ENCODE results near the gene RECQL. TPM values are rescaled to one million over a fixed set of nuclear protein-coding genes. Genes with fewer than 3 reads are reported as not detected.
"Not testable (repeated sequence)": the region's sequence is repeated elsewhere in the genome, so short reads cannot be mapped to it uniquely, and the experiment has no call there.

The RECQL gene
- total RNA-seq, 1 experiment from 2014 or later: 72.1 TPM

DNA sequence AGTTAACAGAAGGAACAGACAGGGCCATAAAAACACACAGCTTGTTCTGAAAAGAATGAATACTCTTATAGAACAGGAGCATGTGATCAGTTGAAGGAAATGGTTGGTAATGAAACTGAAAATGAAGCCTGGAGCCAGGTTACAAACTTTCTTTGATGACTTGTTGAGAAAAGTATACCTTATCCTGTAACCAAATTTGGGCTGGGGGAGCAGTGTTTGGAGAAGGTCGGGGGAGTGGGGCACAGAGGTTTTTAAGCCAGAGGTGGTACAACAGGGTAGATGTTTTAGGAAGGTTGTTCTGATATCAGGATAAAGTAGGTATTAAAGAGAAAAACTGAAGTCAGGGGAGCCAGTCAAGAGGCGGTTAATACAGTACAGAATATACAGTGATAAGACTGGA lies 8.3 kb upstream of the RECQL start:
- in situ Hi-C loops (cut with HindIII; ENCODE audit: low pct_unique_long_range_greater_than_20kb, low sequenced_read_pairs): no loop called here
- DNase-seq (ENCODE audit: low read depth, low spot score): peak; percentile 52

DNA sequence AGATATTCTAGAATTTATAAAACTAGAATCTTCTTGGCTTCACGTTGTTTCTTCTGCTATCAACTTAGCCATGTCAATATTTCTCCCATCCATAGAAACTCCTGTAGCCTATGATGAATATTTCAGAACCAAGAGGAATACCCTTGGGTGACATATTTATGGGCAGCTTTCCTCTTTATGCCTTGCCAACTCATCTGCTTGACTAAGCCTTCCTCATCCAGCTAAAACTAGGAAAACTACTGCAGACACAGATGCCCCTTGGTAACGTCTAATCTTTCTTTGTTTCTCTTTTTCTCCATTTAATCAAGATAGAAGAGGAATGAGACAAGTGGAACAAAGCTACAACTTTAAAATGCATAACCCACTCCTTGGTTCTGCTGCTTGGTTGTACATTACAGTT lies 6.4 kb upstream of the RECQL start:
- in situ Hi-C loops (cut with HindIII; ENCODE audit: low pct_unique_long_range_greater_than_20kb, low sequenced_read_pairs): no loop called here
- DNase-seq (ENCODE audit: low read depth, low spot score): no peak

DNA sequence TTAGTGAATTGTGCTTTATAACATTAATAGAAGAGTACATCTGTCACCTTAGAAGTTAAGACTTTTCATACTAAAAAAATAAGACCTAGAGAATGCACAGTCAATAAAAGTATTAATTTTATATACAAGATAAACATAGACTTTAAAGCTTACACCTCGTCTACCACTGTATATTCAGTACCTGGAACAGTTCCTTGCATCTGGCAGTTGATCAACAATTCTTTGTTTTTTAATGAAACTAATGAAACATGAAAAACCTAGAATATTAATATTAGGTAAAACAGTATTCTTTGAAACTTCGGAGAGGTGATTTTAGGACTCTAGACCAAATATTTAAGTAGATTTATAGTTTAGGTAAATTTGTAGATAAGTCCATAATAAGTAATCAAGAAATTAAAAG lies 4.5 kb upstream of the RECQL start:
- in situ Hi-C loops (cut with HindIII; ENCODE audit: low pct_unique_long_range_greater_than_20kb, low sequenced_read_pairs): no loop called here
- no peak for DNase-seq (ENCODE audit: low read depth, low spot score)

DNA sequence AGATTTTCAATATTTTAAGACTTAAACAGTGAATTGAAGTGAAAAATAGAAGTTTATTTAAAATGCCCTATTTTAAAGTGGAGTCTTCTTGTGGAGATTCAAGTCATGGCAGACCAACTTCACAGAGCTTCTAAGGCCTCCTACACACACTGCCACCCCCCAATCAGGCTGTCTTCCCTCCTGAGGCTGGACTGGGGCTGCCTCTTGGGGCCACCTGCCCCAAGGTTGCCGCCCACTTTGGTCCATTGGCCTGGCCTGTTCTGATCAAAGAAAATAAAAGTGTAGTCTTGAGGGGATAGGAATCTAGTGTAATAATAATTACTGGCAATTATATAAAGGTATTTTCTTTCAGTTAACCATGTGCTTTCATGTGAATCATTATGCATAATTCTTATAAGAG lies 1.4 kb upstream of the RECQL start:
- DNase-seq (ENCODE audit: low read depth, low spot score): no peak
- in situ Hi-C loops (cut with HindIII; ENCODE audit: low pct_unique_long_range_greater_than_20kb, low sequenced_read_pairs): no loop called here

DNA sequence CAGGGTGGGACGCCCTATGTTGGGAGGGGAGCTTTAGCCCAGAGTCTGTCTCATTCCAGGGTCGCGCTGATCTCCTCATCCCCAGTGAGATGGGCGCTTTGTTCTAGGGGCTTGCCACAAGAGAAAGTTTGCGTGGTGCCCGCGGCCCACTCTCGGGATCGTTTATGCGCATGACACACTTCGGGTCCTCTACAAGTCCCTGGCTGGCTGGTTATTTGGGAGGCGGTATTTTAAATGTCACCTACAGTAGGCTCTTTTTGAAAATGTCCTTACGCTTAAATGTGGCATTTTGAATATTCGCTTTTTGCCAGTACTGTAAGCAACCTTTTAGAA lies 695 bp upstream of the RECQL start:
- DNase-seq (ENCODE audit: low read depth, low spot score): peak; percentile 38
- in situ Hi-C loops (cut with HindIII; ENCODE audit: low pct_unique_long_range_greater_than_20kb, low sequenced_read_pairs): no loop called here

DNA sequence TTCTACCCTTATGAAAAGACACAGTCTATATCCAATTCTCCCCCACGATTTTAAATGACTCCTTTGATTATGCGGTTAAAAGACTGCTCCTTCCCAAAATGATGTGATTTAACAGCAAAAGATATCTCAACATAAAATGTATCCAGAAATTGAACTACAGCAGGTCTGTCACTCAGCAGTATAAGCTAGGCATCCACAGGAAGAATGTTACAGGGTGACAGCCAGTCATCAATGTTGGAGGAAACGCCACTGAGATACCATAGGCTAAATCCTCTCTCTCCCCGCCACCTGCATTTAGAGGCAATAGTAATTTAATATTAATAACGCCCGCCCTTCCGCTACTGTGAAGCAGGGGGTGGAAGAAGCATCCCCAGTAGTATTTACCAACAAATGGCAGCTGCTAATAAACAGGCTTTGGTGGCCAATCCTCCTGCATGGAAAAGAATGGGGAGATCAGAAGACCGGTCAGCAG lies 613 bp downstream of the RECQL start:
- in situ Hi-C loops (cut with HindIII; ENCODE audit: low pct_unique_long_range_greater_than_20kb, low sequenced_read_pairs): no loop called here
- no peak for DNase-seq (ENCODE audit: low read depth, low spot score)

DNA sequence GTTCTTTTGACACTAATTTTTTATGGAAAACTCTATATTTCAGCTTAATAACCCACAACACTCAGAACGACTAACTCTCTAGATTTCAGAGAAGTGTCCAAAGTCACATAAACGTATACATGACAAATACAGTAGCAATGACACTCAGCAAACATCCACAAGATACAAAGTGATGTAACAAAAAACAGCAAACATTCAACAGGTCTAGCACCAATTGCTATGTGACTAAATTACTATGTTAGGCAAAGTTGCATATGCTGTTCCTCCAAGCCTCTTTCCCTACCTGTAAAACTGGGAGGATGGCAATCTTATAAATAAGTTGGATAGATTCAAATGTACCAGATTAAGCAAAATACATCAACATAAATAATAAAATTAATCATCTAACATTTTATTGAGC lies 1.7 kb downstream of the RECQL start:
- no peak for DNase-seq (ENCODE audit: low read depth, low spot score)
- in situ Hi-C loops (cut with HindIII; ENCODE audit: low pct_unique_long_range_greater_than_20kb, low sequenced_read_pairs): no loop called here

DNA sequence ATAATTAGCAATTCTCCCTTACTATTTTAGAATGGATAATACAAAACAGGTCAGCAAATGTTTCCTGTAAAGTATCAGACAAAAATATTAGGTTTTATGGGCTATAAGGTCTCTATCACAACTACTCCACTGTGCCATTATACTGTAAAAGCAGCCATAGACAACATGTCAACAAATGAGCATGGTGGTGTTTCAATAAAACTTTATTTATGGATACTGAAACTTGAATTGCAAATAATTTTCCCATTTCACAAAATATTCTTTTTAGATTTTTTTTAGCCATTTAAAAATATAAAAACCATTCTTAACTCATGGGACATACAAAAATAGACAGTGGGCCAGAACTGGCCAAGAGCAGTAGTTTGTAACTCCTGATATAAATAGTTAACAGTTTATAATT lies 15.4 kb downstream of the RECQL start:
- in situ Hi-C loops (cut with HindIII; ENCODE audit: low pct_unique_long_range_greater_than_20kb, low sequenced_read_pairs): no loop called here
- no peak for DNase-seq (ENCODE audit: low read depth, low spot score)

DNA sequence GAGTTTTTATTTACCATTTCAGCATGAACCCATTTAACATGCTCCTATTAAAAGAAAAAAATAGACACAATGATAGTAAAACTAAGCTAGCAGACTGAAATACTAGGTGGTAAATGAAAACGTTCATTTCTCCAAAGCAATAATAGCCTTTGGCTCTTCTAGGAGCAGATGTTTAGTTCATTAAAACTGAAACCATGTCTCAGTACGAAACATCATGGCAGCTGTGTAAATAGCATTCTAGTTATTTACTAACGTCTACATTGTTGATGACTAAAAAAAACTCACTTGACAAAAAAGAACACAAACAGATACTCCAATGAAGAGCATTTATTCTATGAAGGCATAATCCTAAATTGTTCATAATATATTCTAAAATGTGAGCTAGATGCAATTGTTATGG lies 17.9 kb downstream of the RECQL start:
- no peak for DNase-seq (ENCODE audit: low read depth, low spot score)
- in situ Hi-C loops (cut with HindIII; ENCODE audit: low pct_unique_long_range_greater_than_20kb, low sequenced_read_pairs): no loop called here

DNA sequence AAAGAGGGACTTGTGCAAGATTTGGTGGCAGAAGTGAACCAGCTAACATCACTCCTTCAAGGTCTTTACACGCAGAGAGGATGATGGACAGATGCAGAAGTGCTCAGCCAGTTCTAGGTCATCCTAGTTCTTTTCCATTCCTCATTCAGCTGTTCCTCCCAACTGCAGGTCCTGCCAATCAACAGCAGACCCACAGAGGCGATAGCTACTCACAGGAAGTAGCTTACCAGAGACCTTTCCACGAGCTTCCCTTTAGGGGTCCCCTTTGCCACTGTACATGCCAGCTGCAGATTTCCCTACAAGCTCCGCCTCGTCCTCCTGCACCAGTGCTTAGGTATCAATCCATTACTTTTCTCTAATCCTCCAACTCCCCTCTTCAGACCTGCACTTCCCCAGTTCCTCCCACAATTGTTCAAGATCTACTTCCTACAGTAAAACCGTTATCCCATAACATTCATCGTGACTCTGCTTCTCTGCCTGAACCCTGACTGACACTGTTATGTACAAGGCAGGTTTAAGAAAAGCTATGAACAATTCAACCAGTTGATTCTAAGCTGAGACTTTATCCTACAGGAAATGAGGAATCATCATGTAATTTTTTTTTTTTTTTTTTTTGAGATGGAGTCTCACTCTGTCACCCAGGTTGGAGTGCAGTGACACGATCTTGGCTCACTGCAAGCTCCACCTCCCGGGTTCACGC lies 22.5 kb downstream of the RECQL start:
- no peak for DNase-seq (ENCODE audit: low read depth, low spot score)
- in situ Hi-C loops (cut with HindIII; ENCODE audit: low pct_unique_long_range_greater_than_20kb, low sequenced_read_pairs): no loop called here

DNA sequence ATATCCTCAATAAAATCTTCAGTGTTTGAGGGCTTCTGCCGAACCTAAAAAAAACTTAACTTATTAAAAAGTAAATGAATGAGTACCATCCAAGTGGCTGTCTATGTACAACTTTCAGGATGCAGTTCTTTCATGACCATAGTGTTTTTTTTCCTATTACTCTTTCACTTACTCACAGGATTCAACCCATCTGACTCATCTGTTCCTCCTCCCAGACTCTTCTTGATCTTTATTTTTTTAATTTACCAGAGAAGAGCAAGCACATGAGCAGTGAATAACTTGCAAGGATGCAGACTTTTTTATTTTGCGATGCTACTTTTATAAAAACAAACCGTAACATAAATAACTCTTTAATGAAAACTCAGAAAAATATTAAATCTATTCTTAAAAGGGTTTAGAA lies 24.5 kb downstream of the RECQL start:
- no peak for DNase-seq (ENCODE audit: low read depth, low spot score)
- in situ Hi-C loops (cut with HindIII; ENCODE audit: low pct_unique_long_range_greater_than_20kb, low sequenced_read_pairs): no loop called here

DNA sequence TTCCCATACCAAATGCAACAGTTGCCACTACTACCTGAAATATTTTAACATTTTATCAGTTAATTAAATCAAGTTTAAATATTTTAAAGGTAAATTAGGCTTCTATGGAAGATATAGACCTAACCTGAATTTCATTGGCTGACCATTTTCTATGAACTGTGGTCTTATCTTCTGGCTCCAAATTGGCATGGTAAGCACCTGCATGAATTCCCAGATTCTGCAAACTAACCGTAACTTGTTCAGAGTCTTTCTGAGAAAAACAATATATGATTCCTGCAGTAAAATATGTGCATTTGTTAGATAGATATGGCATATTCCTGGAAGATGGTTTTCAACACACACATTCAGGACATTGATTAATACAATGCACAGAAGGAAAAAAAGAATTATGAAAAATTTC lies 25.9 kb downstream of the RECQL start:
- in situ Hi-C loops (cut with HindIII; ENCODE audit: low pct_unique_long_range_greater_than_20kb, low sequenced_read_pairs): no loop called here
- DNase-seq (ENCODE audit: low read depth, low spot score): no peak

DNA sequence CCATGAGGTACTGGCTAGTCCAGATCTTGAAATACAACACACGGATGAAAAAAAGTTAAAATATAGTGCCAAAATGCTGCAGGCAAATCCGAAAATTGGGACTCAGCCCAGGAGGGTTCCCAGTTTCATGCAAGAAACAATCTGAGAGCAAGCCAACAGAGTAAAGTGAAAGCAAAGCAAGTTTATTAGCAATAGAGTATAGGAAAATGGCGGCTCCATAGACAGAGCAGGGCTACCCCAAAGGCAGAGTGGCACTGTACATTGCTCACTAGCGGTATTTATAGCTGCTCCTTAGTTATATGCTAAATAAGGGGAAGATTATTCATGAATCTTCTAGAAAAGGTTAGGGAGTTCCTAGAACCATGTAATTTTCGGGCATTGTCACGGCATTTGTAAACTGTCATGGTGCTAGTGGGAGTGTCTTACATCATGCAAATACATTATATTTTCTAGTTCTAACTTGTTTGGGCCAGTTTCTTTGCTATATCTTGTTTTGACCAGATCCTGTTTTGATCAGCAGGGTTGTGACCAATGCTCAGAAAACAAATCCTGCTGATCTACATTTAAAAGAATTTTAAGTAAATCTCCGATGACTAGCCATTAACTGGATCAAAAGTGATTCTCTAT lies 29.1 kb downstream of the RECQL start:
- in situ Hi-C loops (cut with HindIII; ENCODE audit: low pct_unique_long_range_greater_than_20kb, low sequenced_read_pairs): no loop called here
- no peak for DNase-seq (ENCODE audit: low read depth, low spot score)

DNA sequence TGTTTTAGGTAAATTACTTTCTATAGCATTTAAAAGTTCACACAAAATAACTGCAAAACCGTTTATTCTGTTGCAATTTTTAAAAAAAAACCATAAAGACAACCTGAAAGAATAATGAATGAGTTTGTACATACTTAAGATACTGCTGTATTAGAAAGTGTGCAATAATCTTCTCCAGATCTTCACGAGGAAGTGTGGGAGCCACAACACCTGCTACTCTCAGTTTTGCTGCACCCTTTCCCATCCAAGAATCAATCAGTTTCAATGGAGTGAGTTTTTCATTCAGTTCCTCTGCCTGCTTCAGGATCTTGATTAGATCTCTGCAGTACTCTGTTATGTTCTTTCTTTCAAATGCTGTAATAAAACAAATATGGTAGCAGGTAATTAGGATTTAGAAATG lies 30.1 kb downstream of the RECQL start:
- in situ Hi-C loops (cut with HindIII; ENCODE audit: low pct_unique_long_range_greater_than_20kb, low sequenced_read_pairs): no loop called here
- no peak for DNase-seq (ENCODE audit: low read depth, low spot score)

DNA sequence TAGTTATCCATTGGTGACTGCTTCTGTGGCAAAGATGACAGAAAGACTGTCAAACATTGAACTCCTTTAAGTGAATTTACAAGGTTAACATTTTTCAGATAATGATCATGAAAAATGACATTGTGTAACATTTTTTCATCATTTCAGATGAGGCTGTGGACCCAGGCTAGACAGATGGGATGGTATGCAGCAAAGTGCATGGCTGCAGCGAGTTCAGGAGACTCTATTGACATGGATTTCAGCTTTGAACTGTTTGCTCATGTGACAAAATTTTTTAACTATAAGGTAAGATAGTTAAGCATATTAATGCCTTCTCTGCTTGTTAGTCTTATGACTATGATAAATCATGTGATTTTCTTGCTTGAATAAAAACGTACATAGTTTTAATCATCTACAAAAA lies 34.1 kb downstream of the RECQL start:
- DNase-seq (ENCODE audit: low read depth, low spot score); in situ Hi-C loops (cut with HindIII; ENCODE audit: low pct_unique_long_range_greater_than_20kb, low sequenced_read_pairs): not testable (repeated sequence)

DNA sequence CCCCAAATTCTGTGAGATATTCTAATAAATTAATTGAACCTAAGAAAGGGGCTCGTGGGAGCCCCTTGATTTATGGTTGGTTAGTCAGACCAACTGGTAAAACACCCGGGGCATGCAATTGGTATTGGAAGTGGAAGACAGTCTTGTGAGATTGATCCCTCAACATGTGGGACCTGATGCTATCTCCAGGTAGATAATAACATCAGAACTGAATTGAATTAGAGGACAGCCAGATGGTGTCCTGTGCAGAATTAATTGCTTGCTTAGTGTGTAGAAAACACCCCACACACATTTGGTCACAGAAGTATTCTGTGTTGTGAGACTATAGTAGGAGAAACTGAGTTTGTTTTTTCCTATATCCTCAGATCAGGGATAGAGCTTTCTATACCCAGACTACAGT lies 42.0 kb downstream of the RECQL start:
- no peak for DNase-seq (ENCODE audit: low read depth, low spot score)
- in situ Hi-C loops (cut with HindIII; ENCODE audit: low pct_unique_long_range_greater_than_20kb, low sequenced_read_pairs): no loop called here

DNA sequence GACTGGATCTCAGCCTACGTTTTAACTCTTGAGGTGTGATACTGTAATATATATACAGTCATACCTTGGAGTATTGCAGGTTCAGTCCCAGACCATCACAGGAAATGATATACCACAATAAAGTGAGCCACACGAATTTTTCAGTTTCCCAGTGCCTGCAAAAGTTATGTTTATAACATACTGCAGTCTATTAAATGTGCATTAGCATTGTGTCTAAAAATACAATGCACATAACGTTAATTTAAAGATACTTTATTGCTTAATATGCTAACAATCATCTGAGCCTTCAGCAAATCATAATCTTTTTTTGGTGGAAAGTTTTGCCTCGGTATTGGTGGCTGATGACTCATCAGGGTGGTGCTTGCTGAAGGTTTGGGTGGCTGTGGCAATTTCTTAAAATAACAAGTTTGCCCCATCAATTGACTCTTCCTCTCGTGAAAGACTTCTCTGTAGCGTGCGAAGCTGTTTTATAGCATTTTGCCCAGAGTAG lies 45.1 kb downstream of the RECQL start:
- no peak for DNase-seq (ENCODE audit: low read depth, low spot score)
- in situ Hi-C loops (cut with HindIII; ENCODE audit: low pct_unique_long_range_greater_than_20kb, low sequenced_read_pairs): no loop called here

DNA sequence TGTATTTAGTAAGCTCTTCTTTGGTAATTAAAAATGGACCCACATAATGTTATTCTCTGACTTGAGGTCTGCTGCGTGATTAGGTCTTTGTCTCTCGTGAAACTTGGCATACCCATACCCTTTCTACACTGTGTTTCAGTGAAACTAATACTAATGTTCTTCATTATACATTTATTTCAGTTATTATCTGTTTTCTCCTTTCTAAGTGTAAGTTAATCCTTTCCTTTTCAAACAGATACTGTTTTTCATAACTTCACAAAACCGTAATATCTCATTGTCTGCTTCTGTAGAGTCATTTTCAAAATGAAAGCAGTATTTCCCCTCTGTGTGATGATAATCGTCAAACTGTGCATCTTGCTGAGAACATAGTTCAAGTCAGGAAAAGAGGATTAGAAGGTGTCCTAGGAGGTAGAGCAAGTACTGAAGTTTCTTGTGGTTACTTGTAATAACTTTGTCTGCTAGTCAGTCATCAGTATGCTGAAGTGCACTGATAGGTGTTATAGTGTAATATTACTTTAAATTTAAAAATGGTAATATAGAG lies 48.1 kb downstream of the RECQL start:
- in situ Hi-C loops (cut with HindIII; ENCODE audit: low pct_unique_long_range_greater_than_20kb, low sequenced_read_pairs): no loop called here
- no peak for DNase-seq (ENCODE audit: low read depth, low spot score)

DNA sequence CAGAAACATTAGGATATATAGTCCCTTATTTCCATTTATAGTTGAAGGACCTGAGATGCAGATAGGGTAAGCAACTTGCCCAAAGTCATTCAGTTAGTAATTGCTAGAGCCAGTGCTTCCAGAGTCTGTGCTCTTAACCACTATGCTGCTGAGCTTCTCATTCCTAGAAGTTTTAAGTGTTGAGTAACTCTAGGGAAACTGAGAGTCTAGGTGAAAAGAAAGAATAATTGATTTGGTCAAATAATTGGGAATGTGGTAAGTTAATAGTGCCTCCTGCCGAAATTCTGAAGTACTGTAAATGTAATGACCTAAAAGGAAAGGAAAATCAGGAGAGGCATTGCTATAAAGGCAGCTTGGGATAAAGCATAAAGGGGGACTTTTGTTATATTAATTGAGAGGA lies 49.9 kb downstream of the RECQL start:
- in situ Hi-C loops (cut with HindIII; ENCODE audit: low pct_unique_long_range_greater_than_20kb, low sequenced_read_pairs): no loop called here
- DNase-seq (ENCODE audit: low read depth, low spot score): peak; percentile 30

All from SK-MEL-5 (cell line).